Measurements from ENCODE around the gene GRIK2.

DNA sequence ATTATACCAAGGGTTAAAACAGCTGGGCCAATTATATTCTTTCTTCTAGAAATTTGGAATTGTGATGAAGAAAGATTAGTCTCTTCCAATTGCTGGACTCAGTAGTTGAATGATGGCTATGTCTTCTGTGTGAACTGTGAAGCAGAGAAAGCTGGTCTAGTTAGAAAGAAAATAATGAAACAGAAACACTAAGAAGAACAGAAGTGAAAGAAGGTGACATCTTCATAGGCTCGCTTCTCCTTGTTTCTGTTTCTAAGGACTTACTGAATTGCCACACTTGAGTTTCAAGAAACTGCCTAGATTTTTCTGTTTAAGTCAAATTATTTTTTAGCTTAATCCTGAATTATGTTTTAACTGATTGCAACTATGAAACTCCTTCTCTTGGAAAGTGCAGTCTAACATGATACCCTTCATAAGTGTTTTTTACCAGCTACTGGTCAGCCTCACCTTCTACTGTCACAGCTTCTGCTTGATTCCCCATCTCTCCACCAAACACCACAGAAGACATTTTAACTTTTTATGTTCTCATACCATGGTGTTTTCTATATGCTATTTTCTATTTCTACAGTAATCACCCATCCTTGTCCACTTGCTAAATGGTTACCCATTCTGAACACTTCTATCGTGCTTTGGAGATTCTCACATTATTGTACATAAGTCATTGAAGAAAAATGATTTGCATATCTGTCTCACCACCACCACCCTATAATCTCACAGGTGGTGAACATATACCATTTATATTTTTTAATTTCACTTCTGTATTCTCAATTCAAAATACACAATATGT, 268.8 kb downstream of the GRIK2 start:
- TF ChIP-seq, protein P1, sequence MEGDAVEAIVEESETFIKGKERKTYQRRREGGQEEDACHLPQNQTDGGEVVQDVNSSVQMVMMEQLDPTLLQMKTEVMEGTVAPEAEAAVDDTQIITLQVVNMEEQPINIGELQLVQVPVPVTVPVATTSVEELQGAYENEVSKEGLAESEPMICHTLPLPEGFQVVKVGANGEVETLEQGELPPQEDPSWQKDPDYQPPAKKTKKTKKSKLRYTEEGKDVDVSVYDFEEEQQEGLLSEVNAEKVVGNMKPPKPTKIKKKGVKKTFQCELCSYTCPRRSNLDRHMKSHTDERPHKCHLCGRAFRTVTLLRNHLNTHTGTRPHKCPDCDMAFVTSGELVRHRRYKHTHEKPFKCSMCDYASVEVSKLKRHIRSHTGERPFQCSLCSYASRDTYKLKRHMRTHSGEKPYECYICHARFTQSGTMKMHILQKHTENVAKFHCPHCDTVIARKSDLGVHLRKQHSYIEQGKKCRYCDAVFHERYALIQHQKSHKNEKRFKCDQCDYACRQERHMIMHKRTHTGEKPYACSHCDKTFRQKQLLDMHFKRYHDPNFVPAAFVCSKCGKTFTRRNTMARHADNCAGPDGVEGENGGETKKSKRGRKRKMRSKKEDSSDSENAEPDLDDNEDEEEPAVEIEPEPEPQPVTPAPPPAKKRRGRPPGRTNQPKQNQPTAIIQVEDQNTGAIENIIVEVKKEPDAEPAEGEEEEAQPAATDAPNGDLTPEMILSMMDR (IDR thresholded peaks at IDR 0.05): no peak
- TF ChIP-seq POLR2A (IDR thresholded peaks at IDR 0.05): no peak

Measured in Peyer's patch (tissue), 4 donors.